ENCODE data around the gene PARD6G. TPM values are rescaled to one million over a fixed set of nuclear protein-coding genes. Genes with fewer than 3 reads are reported as not detected.
A peak's percentile ranks its signal among the peaks of the same experiment; 100 is the strongest.
"Not testable (repeated sequence)": the region's sequence is repeated elsewhere in the genome, so short reads cannot be mapped to it uniquely, and the experiment has no call there.

Gene PARD6G
- total RNA-seq: 10 to 100 TPM in 3 of 4 donors, 1 to 10 TPM in 1; 4.6 to 15.9 (median 11.9) TPM

GRCh38 chr18:80247393-80247841 is at the start of gene PARD6G:
Gene PARD6G (minus strand): TSS chr18:80247514. CDS start chr18:80247348, 166 bp downstream.
- intact Hi-C loops (cut with DNase I; ENCODE audit: low total_unique reads): no loop called here
- Histone ChIP-seq H3K36me3 (no peaks in the 10 kb centered on the region), H3K27ac (peak within 1 kb of the TSS; percentile 64 to 73), H3K4me1 (no peaks in the 10 kb centered on the region), H3K9me3 (no peaks in the 10 kb centered on the region), H3K27me3 (no peaks in the 10 kb centered on the region), H3K4me3 (peak within 1 kb of the TSS; percentile 61 to 62)
- TF ChIP-seq POLR2A (IDR thresholded peaks at IDR 0.05) (no peak), CTCF (IDR thresholded peaks at IDR 0.05) (peak in 3 of 4 experiments; percentile 18 to 50 (median 37))
- DNase-seq: peak; percentile 87 to 89

DNA sequence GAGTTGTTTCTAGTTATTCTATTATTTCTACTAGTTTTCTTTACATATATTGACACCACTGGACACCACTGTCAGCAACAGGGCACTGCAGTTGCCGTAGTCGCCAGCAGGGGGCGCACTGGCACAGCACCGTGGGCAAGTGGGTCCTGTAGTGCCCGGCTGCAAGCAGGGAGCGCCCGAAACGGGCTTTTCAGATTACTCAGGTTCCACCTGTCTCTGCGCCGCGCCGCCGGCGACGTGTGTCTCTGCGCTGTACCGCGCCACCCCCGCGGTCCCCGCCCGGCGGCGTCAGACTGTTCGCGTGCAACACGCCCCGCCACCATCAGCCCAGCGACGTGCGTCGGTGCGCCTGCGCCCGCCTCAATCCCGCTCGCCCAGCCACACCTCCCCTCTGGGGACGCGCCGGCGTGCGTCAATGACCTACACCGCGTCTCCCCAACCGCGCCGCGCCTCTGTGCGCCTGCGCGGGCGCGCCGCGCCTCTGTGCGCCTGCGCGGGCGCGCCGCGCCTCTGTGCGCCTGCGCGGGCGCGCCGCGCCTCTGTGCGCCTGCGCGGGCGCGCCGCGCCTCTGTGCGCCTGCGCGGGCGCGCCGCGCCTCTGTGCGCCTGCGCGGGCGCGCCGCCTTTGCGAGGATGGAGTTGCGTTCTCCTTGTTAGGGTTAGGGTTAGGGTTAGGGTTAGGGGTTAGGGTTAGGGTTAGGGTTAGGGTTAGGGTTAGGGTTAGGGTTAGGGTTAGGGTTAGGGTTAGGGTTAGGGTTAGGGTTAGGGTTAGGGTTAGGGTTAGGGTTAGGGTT is 15.1 kb upstream of the PARD6G start:
- H3K27ac ChIP-seq; H3K36me3 ChIP-seq; H3K4me1 ChIP-seq; intact Hi-C loops (cut with DNase I; ENCODE audit: low total_unique reads); H3K9me3 ChIP-seq; H3K4me3 ChIP-seq; H3K27me3 ChIP-seq: not testable (repeated sequence)
- peak in 3 of 4 experiments; percentile 8 to 37 (median 24) for TF ChIP-seq CTCF (IDR thresholded peaks at IDR 0.05)
- DNase-seq: peak; percentile 28 to 31

- no peaks in the 10 kb centered on the region for H3K9me3 ChIP-seq
- intact Hi-C loops (cut with DNase I; ENCODE audit: low total_unique reads): no loop called here
- TF ChIP-seq POLR2A (IDR thresholded peaks at IDR 0.05) (no peak), CTCF (IDR thresholded peaks at IDR 0.05) (no peak)
- no peak overlapping the region for H3K27ac ChIP-seq
- no peaks in the 10 kb centered on the region for H3K36me3 ChIP-seq
- no peak overlapping the region for H3K4me3 ChIP-seq
- no peaks in the 10 kb centered on the region for H3K4me1 ChIP-seq
- no peaks in the 10 kb centered on the region for H3K27me3 ChIP-seq
- DNase-seq: no peak
Measured at GRCh38 chr18:80259610-80260009, 12.3 kb upstream of the PARD6G start.

DNA sequence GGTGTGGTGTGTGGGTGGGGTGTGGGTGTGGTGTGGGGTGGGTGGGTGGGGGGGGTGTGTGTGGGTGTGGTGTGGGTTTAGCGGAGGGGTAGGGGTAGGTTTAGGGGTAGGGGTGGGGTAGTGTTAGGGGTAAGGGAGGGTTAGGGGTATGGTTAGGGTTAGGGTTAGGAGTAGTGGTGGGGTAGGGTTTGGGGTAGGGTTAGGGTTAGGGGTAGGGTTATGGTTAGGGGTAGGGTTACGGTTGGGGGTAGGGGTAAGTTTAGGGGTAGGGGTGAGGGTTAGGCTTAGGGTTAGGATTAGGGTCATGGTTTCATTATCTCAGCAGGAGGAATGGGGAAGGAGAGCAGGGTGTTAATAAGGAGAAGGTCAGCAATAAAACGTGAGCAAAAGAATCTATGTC is 11.3 kb upstream of the PARD6G start:
- intact Hi-C loops (cut with DNase I; ENCODE audit: low total_unique reads): no loop called here
- Histone ChIP-seq H3K27me3 (no peaks in the 10 kb centered on the region), H3K27ac (no peak overlapping the region), H3K4me1 (no peaks in the 10 kb centered on the region), H3K4me3 (no peak overlapping the region), H3K9me3 (no peaks in the 10 kb centered on the region), H3K36me3 (no peaks in the 10 kb centered on the region)
- DNase-seq: no peak
- TF ChIP-seq POLR2A (IDR thresholded peaks at IDR 0.05) (no peak), CTCF (IDR thresholded peaks at IDR 0.05) (no peak)
